Loucy (cell line): ENCODE measurements around the gene ACAD10.

Source experiments
- H2AFZ ChIP-seq: fragments of 200-600 bp; sonication (generic); 2 replicates; pipeline ENCODE4 v1.6.0; 2016; ENCODE audit warnings: antibody characterized with exemption, mild to moderate bottlenecking, low read length, moderate library complexity
- H3F3A ChIP-seq: fragments of 200-600 bp; 2 replicates; pipeline ENCODE4 v1.6.0; 2016; ENCODE audit warnings: antibody characterized with exemption, low read depth, mild to moderate bottlenecking
- H3K27me3 ChIP-seq: fragments of 200-600 bp; sonication (generic); 2 replicates; pipeline ENCODE4 v1.6.1; 2014; ENCODE audit warnings: low read length, mild to moderate bottlenecking; ENCODE audit not compliant: insufficient read depth, poor library complexity, severe bottlenecking
- H3K36me3 ChIP-seq: fragments of 200-600 bp; sonication (generic); 2 replicates; pipeline ENCODE4 v1.6.1; 2016; ENCODE audit warnings: low read length; ENCODE audit not compliant: insufficient read depth
- H3K4me1 ChIP-seq: fragments of 200-600 bp; sonication (generic); 2 replicates; pipeline ENCODE4 v1.5.1; 2014; ENCODE audit warnings: low read length, mild to moderate bottlenecking; ENCODE audit not compliant: insufficient read depth, poor library complexity, severe bottlenecking
- H3K4me2 ChIP-seq: fragments of 200-600 bp; sonication (generic); 2 replicates; pipeline ENCODE4 v1.6.0; 2014; ENCODE audit warnings: antibody characterized with exemption, low read length, low read depth, mild to moderate bottlenecking; ENCODE audit not compliant: poor library complexity, severe bottlenecking
- H3K4me3 ChIP-seq: fragments of 200-600 bp; sonication (generic); 2 replicates; pipeline ENCODE4 v1.5.1; 2014; ENCODE audit warnings: low read length, mild to moderate bottlenecking, mixed read lengths; ENCODE audit not compliant: poor library complexity, severe bottlenecking
- H3K79me2 ChIP-seq: fragments of 200-600 bp; sonication (generic); 2 replicates; pipeline ENCODE4 v1.6.1; 2014; ENCODE audit warnings: low read length; ENCODE audit not compliant: insufficient read depth
- H3K9ac ChIP-seq: fragments of 200-600 bp; sonication (generic); 2 replicates; pipeline ENCODE4 v1.6.0; 2014; ENCODE audit warnings: mild to moderate bottlenecking, low read depth, low read length, moderate library complexity; ENCODE audit not compliant: poor library complexity, severe bottlenecking
- H3K9me2 ChIP-seq: fragments of 200-600 bp; sonication (generic); replicated peaks from 2 replicates; pipeline ENCODE4 v1.6.1; 2016; ENCODE audit warnings: low read depth, low read length, mixed read lengths
- H3K9me3 ChIP-seq: fragments of 200-600 bp; sonication (generic); 2 replicates; pipeline ENCODE4 v1.6.1; 2014; ENCODE audit warnings: mild to moderate bottlenecking, antibody characterized with exemption, low read length, low read depth; ENCODE audit not compliant: insufficient read depth
- H4K20me1 ChIP-seq: fragments of 200-600 bp; sonication (generic); 2 replicates; pipeline ENCODE4 v1.6.0; 2014; ENCODE audit warnings: antibody characterized with exemption, low read length, mild to moderate bottlenecking; ENCODE audit not compliant: insufficient read depth, poor library complexity, severe bottlenecking
- CTCF ChIP-seq: fragments of 200-600 bp; sonication (generic); conservative IDR thresholded peaks from 2 replicates; pipeline ENCODE4 v1.5.1; 2014; ENCODE audit warnings: mild to moderate bottlenecking, antibody characterized with exemption, low read length
- EZH2phosphoT487 ChIP-seq: fragments of 200-600 bp; IDR thresholded peaks from 2 replicates; pipeline ENCODE4 v1.6.1; 2018; ENCODE audit warnings: antibody characterized with exemption, mild to moderate bottlenecking, moderate library complexity, borderline replicate concordance

Gene ACAD10

GRCh38 chr12:111655356-111655755 is 30.5 kb upstream of the ACAD10 start:
- TF ChIP-seq CTCF (no peak), EZH2phosphoT487 (no peak)
- Histone ChIP-seq H4K20me1 (no peaks in the 10 kb centered on the region), H3K79me2 (no peaks in the 10 kb centered on the region), H3K4me3 (no peak overlapping the region), H3F3A (no peaks in the 10 kb centered on the region), H3K9me2 (no peaks in the 10 kb centered on the region), H3K9me3 (no peaks in the 10 kb centered on the region), H3K9ac (no peak overlapping the region), H2AFZ (no peak overlapping the region), H3K4me2 (no peak overlapping the region), H3K4me1 (no peaks in the 10 kb centered on the region), H3K36me3 (peaks cover 79% of the 10 kb centered on the region; the same call in 1 of the 2 replicates), H3K27me3 (no peaks in the 10 kb centered on the region)

- Histone ChIP-seq H2AFZ (no peak overlapping the region), H3K9me3 (no peaks in the 10 kb centered on the region), H3K79me2 (no peaks in the 10 kb centered on the region), H3K27me3 (no peaks in the 10 kb centered on the region), H3K4me2 (no peak overlapping the region), H3K36me3 (peaks cover 76% of the 10 kb centered on the region; the same call in 1 of the 2 replicates), H3K4me3 (no peak overlapping the region), H4K20me1 (no peaks in the 10 kb centered on the region), H3F3A (no peaks in the 10 kb centered on the region), H3K9ac (no peak overlapping the region), H3K4me1 (no peaks in the 10 kb centered on the region), H3K9me2 (no peaks in the 10 kb centered on the region)
- TF ChIP-seq CTCF = no peak
- TF ChIP-seq EZH2phosphoT487 = no peak
Observed at GRCh38 chr12:111656016-111656415, 29.8 kb upstream of the ACAD10 start.

- Histone ChIP-seq H3K9me2 (no peaks in the 10 kb centered on the region), H4K20me1 (no peaks in the 10 kb centered on the region), H3K4me3 (no peak overlapping the region), H3K79me2 (no peaks in the 10 kb centered on the region), H3K36me3 (peaks cover 63% of the 10 kb centered on the region; the same call in 1 of the 2 replicates), H3F3A (no peaks in the 10 kb centered on the region), H3K9ac (no peak overlapping the region), H3K4me2 (no peak overlapping the region), H3K9me3 (no peaks in the 10 kb centered on the region), H3K27me3 (no peaks in the 10 kb centered on the region), H3K4me1 (no peaks in the 10 kb centered on the region), H2AFZ (no peak overlapping the region)
- no peak for TF ChIP-seq CTCF
- no peak for TF ChIP-seq EZH2phosphoT487
Observed at GRCh38 chr12:111664499-111664898, 21.4 kb upstream of the ACAD10 start.
